HL-60/S4 treated with phorbol 12-myristate 13-acetate at 8.2 ng/mL for 4 days and 3 days (cell line): ENCODE results near the gene IL18RAP.

Source experiments
- in situ Hi-C: fragments of 300-500 bp; cut with MboI; formaldehyde crosslinking; loops from 2 replicates; pipeline ENCODE4 v1.15.0; 2022; ENCODE audit warnings: low sequenced_read_pairs

The IL18RAP gene

GRCh38 chr2:102487761-102488462 lies 65.0 kb downstream of the IL18RAP start:
- in situ Hi-C loops, result no loop called here

- in situ Hi-C loops, result no loop called here
These were observed 66.7 kb downstream of the IL18RAP start for GRCh38 chr2:102489646-102490045.

- in situ Hi-C loops, result no loop called here
These were observed 69.0 kb downstream of the IL18RAP start for GRCh38 chr2:102492006-102492405.

GRCh38 chr2:102494570-102494969 lies 71.6 kb downstream of the IL18RAP start:
- in situ Hi-C loops, result no loop called here

GRCh38 chr2:102498414-102498813 lies 75.5 kb downstream of the IL18RAP start:
- in situ Hi-C loops, result no loop called here

GRCh38 chr2:102499558-102499957 lies 76.6 kb downstream of the IL18RAP start:
- in situ Hi-C loops, result no loop called here
